Daoy (cell line): ENCODE data around the gene NF2. TPM values are rescaled to one million over a fixed set of nuclear protein-coding genes. Genes with fewer than 3 reads are reported as not detected.

Experiments
- DNase-seq: peaks from one replicate; pipeline ENCODE4 v3.0.0-alpha.2; 2015; ENCODE audit warnings: low read depth
- total RNA-seq: library from RNA; depleted of rRNA; stranded (reverse); fragments of >200 nt; shearing (Covaris generic); gene quantifications from 2 replicates; pipeline ENCODE4 v1.2.3, GENCODE V29; 2014; rRNA removed

NF2 gene
- total RNA-seq, 1 experiment from 2014 or later: 113 TPM

DNA sequence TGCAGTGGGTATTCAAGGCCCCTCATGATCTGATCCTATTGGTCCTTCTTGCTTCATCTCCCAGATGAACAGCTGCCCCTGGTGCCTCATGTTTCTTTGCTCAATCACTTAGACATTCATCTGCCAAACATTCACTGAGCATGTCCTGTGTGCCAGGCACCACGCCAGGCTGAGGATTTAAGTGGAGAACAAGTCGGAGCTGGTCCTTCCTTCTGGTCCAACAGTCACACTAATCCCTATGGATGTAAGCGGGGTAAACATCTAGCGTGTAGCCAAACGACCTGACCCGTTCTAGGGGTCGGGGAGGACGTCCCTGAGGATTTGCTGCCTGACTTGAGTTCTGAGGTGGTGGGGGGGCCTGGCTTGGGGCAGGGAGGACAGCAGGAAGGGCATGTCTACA, 141.5 kb downstream of the NF2 start:
- no peak for DNase-seq

DNA sequence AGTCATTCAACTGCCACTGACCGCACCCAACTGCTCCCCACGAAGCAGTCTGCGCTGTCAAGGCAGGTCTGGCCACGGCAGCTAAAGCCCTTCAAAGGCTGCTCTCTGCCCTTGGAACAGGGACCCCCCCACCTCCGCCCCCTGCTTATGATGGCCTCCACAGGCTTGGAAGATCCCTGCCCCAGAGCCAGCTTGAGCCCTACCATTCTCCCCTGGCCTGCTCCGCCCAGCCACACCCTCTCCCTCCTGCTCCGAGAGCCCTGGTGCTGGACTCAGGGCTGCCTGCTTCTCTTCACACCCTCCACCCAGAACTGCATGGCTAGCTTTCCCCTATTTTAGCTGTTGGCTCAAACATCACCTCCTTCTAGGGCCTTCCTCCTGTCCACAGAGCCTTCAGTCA, 144.4 kb downstream of the NF2 start:
- no peak for DNase-seq

Other genes with a start within 250 kb of the NF2 start
- 57.8 and 62.6 TPM in 2 replicates for gene AP1B1, start 215.1 kb upstream of the NF2 start, total RNA-seq
- not detected in 2 replicates for gene RFPL1, start 165.1 kb upstream of the NF2 start, total RNA-seq
- 0.11 TPM in 1 of 2 replicates, not detected in the other for gene NEFH, start 123.4 kb upstream of the NF2 start, total RNA-seq
- gene THOC5, start 49.9 kb upstream of the NF2 start, total RNA-seq: 74.8 and 92.2 TPM in 2 replicates
- 56.9 and 57.9 TPM in 2 replicates for gene NIPSNAP1, start 22.5 kb upstream of the NF2 start, total RNA-seq
- gene CABP7, start 116.4 kb downstream of the NF2 start, total RNA-seq: 1.1 and 1.7 TPM in 2 replicates
- 25.8 and 37.2 TPM in 2 replicates for gene ZMAT5, start 163.4 kb downstream of the NF2 start, total RNA-seq
- gene UQCR10, start 163.7 kb downstream of the NF2 start, total RNA-seq: 45.4 and 69.9 TPM in 2 replicates
- gene ASCC2, start 234.6 kb downstream of the NF2 start, total RNA-seq: 35.2 and 35.3 TPM in 2 replicates